H9 (cell line): ENCODE results near the gene GRM1. TPM values are rescaled to one million over a fixed set of nuclear protein-coding genes. Genes with fewer than 3 reads are reported as not detected.

ENCODE experiments used
- DNase-seq: peaks from one replicate; pipeline ENCODE4 v3.0.0-alpha.2; 2017
- H2AFZ ChIP-seq: one replicate; pipeline ENCODE4 v1.6.1; 2013; ENCODE audit warnings: mild to moderate bottlenecking, low read length, control low read depth, moderate library complexity
- H2AK5ac ChIP-seq: 2 replicates; pipeline ENCODE4 v1.6.1; 2013; ENCODE audit warnings: low read length, control low read depth, mixed read lengths; ENCODE audit not compliant: insufficient read length
- H2BK120ac ChIP-seq: one replicate; pipeline ENCODE4 v1.6.1; 2013; ENCODE audit warnings: low read depth, mild to moderate bottlenecking, low read length, control low read depth, inconsistent platforms; ENCODE audit not compliant: poor library complexity, severe bottlenecking
- H2BK12ac ChIP-seq: 2 replicates; pipeline ENCODE4 v1.6.1; 2013; ENCODE audit warnings: low read length, control low read depth, mixed read lengths, low read depth; ENCODE audit not compliant: insufficient read length
- H2BK15ac ChIP-seq: 2 replicates; pipeline ENCODE4 v1.6.1; 2013; ENCODE audit warnings: low read depth, low read length, control low read depth
- H2BK20ac ChIP-seq: one replicate; pipeline ENCODE4 v1.6.1; 2013; ENCODE audit warnings: low read depth, mild to moderate bottlenecking, low read length, control low read depth, inconsistent platforms; ENCODE audit not compliant: poor library complexity, severe bottlenecking
- H2BK5ac ChIP-seq: 2 replicates; pipeline ENCODE4 v1.6.1; 2013; ENCODE audit warnings: low read length, control low read depth, mixed read lengths; ENCODE audit not compliant: insufficient read length
- H3K14ac ChIP-seq: 2 replicates; pipeline ENCODE4 v1.6.1; 2013; ENCODE audit warnings: low read length, control low read depth; ENCODE audit not compliant: insufficient read depth
- H3K18ac ChIP-seq: 2 replicates; pipeline ENCODE4 v1.6.1; 2013; ENCODE audit warnings: low read depth, mild to moderate bottlenecking, mixed read lengths, low read length, control low read depth; ENCODE audit not compliant: insufficient read length
- H3K23ac ChIP-seq: 2 replicates; pipeline ENCODE4 v1.6.1; 2013; ENCODE audit warnings: low read length, control low read depth, mixed read lengths, low read depth; ENCODE audit not compliant: insufficient read length
- H3K23me2 ChIP-seq: 2 replicates; pipeline ENCODE4 v1.6.1; 2013; ENCODE audit warnings: low read depth, mild to moderate bottlenecking, mixed read lengths, low read length, control low read depth; ENCODE audit not compliant: insufficient read length, poor library complexity, severe bottlenecking
- H3K27ac ChIP-seq: 2 replicates; pipeline ENCODE4 v1.5.1; 2013; ENCODE audit warnings: low read length, control low read depth, mixed read lengths, low read depth; ENCODE audit not compliant: insufficient read length
- H3K27me3 ChIP-seq: 2 replicates; pipeline ENCODE4 v1.6.1; 2013; ENCODE audit warnings: low read length, control low read depth, inconsistent platforms; ENCODE audit not compliant: insufficient read depth
- H3K4ac ChIP-seq: 2 replicates; pipeline ENCODE4 v1.6.1; 2013; ENCODE audit warnings: low read depth, mild to moderate bottlenecking, control low read depth, inconsistent platforms, low read length, moderate library complexity
- H3K4me1 ChIP-seq: 2 replicates; pipeline ENCODE4 v1.6.1; 2013; ENCODE audit warnings: low read length, control low read depth, inconsistent platforms; ENCODE audit not compliant: insufficient read depth
- H3K4me2 ChIP-seq: 2 replicates; pipeline ENCODE4 v1.6.1; 2013; ENCODE audit warnings: low read length, control low read depth, mixed read lengths; ENCODE audit not compliant: insufficient read length, insufficient read depth
- H3K56ac ChIP-seq: 2 replicates; pipeline ENCODE4 v1.6.1; 2013; ENCODE audit warnings: low read depth, mild to moderate bottlenecking, mixed read lengths, low read length, control low read depth; ENCODE audit not compliant: insufficient read length
- H3K79me1 ChIP-seq: 2 replicates; pipeline ENCODE4 v1.6.1; 2013; ENCODE audit warnings: low read depth, mild to moderate bottlenecking, moderate library complexity, low read length, control low read depth, inconsistent platforms; ENCODE audit not compliant: insufficient read depth, poor library complexity, severe bottlenecking
- H3K79me2 ChIP-seq: 2 replicates; pipeline ENCODE4 v1.6.1; 2013; ENCODE audit warnings: low read length, control low read depth, inconsistent platforms; ENCODE audit not compliant: insufficient read depth
- H3K9ac ChIP-seq: 2 replicates; pipeline ENCODE4 v1.6.1; 2013; ENCODE audit warnings: low read length, control low read depth, mixed read lengths; ENCODE audit not compliant: insufficient read length; ENCODE audit errors: extremely low read depth
- H3K9me3 ChIP-seq: one replicate; pipeline ENCODE4 v1.6.1; 2013; ENCODE audit warnings: low read depth, low read length, inconsistent platforms; ENCODE audit not compliant: control insufficient read depth
- H3T11ph ChIP-seq: one replicate; pipeline ENCODE4 v1.6.1; 2013; ENCODE audit warnings: mild to moderate bottlenecking, low read length, control low read depth, inconsistent platforms
- H4K20me1 ChIP-seq: one replicate; pipeline ENCODE4 v1.6.1; 2013; ENCODE audit not compliant: control insufficient read depth, insufficient read length, insufficient read depth
- H4K5ac ChIP-seq: 2 replicates; pipeline ENCODE4 v1.6.1; 2013; ENCODE audit warnings: low read depth, mild to moderate bottlenecking, mixed read lengths, low read length, control low read depth; ENCODE audit not compliant: insufficient read length
- H4K8ac ChIP-seq: replicated peaks from 2 replicates; pipeline ENCODE4 v1.6.1; 2013; ENCODE audit warnings: low read length, control low read depth, mixed read lengths, low read depth; ENCODE audit not compliant: insufficient read length
- H4K91ac ChIP-seq: 2 replicates; pipeline ENCODE4 v1.6.1; 2013; ENCODE audit warnings: low read depth, mild to moderate bottlenecking, moderate library complexity, mixed read lengths, low read length, control low read depth; ENCODE audit not compliant: insufficient read length
- H3K27ac Mint-ChIP-seq, 3 experiments: 2 replicates in 2 of 3; 3 replicates in 1 of 3; pipeline ENCODE4 v1.8.0; 2020 to 2021; ENCODE audit warnings: mixed read lengths in 3 of 3, mild to moderate bottlenecking in 1 of 3, moderate library complexity in 1 of 3
- H3K27me3 Mint-ChIP-seq: 2 replicates; pipeline ENCODE4 v1.8.0; 2021; ENCODE audit warnings: low read depth, mild to moderate bottlenecking, moderate library complexity, mixed read lengths
- H3K36me3 Mint-ChIP-seq, 3 experiments: 2 replicates in 2 of 3; 3 replicates in 1 of 3; pipeline ENCODE4 v1.8.0; 2020 to 2021; ENCODE audit warnings: low read depth in 3 of 3, mixed read lengths in 3 of 3; ENCODE audit not compliant: insufficient read depth in 1 of 3
- H3K4me1 Mint-ChIP-seq, 2 experiments: 2 replicates each; pipeline ENCODE4 v1.8.0; 2020; ENCODE audit warnings: mixed read lengths in 2 of 2
- H3K4me3 Mint-ChIP-seq, 2 experiments: 2 replicates in 1 of 2; 3 replicates in 1 of 2; pipeline ENCODE4 v1.8.0; 2020 to 2021; ENCODE audit warnings: mild to moderate bottlenecking in 2 of 2, mixed read lengths in 2 of 2, moderate library complexity in 1 of 2
- H3K9me3 Mint-ChIP-seq, 2 experiments: 2 replicates in 1 of 2; 3 replicates in 1 of 2; pipeline ENCODE4 v1.8.0; 2020; ENCODE audit warnings: mild to moderate bottlenecking in 2 of 2, mixed read lengths in 2 of 2, moderate library complexity in 1 of 2
- WGBS: extraction: QIAGEN DNeasy Blood & Tissue Kit; methylation state at CpG from one replicate; pipeline ENCODE4 v1.1.7; 2013; ENCODE audit warnings: missing lambda C conversion rate, low lambda C conversion rate, mixed read lengths; ENCODE audit not compliant: insufficient read length; ENCODE audit errors: extremely low coverage; 5-methylcytosine and 5-hydroxymethylcytosine counted together
- total RNA-seq: library from RNA; stranded (reverse); gene quantifications from 2 replicates; pipeline ENCODE4 v1.2.1, GENCODE V29; 2021
- TF ChIP-seq, protein P1 (sequence below): fragments of 200-600 bp; sonication (generic); conservative IDR thresholded peaks from 3 replicates; pipeline ENCODE4 v1.8.0; 2021; ENCODE audit warnings: antibody characterized with exemption, mild to moderate bottlenecking

Gene GRM1
- total RNA-seq, 1 experiment from 2014 or later: 0.39 TPM

DNA sequence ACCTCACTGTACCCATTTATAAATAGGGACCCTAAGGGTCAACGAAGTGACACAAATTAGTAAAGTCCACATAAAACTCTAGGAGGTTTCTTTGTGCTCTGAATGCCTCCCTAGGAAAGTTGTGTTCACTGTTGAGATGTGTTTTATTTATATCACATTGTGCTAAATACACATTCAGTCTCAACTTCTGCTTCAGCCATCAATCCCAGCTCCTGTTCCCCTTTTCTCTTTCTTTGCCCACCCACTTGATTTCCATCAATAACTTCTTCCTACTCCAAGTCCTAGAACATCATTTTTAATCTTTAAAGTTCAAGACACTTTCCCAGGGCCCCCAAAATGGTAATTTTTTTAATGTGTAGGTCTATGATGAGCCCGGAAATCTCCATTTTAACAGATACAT is 306.5 kb downstream of the GRM1 start:
- H3K9me3 Mint-ChIP-seq: peaks cover 0 to 10% of the 10 kb centered on the region in 2 experiments; a peak in 3 of 5 replicates
- Histone ChIP-seq H3T11ph (no peak overlapping the region), H2AFZ (no peak overlapping the region), H2AK5ac (no peak overlapping the region), H2BK120ac (no peak overlapping the region), H3K23me2 (no peaks in the 10 kb centered on the region), H3K9me3 (no peaks in the 10 kb centered on the region), H3K79me2 (no peaks in the 10 kb centered on the region), H2BK5ac (no peak overlapping the region), H3K18ac (no peak overlapping the region), H3K4ac (no peak overlapping the region), H3K23ac (no peak overlapping the region), H2BK15ac (no peak overlapping the region), H3K9ac (no peak overlapping the region), H3K56ac (no peak overlapping the region), H4K20me1 (no peaks in the 10 kb centered on the region), H2BK12ac (no peak overlapping the region), H4K5ac (no peak overlapping the region), H4K91ac (no peak overlapping the region), H3K4me2 (no peak overlapping the region), H3K4me1 (0 out of 2 replicates have a peak, but pooled peaks cover 2% of the 10 kb centered on the region), H3K79me1 (no peaks in the 10 kb centered on the region), H3K14ac (no peak overlapping the region), H4K8ac (no peak overlapping the region), H3K27me3 (no peaks in the 10 kb centered on the region), H3K27ac (no peak overlapping the region), H2BK20ac (no peak overlapping the region)
- no CpG with 5 or more reads among the region's 2 CpGs for WGBS
- peaks cover 0 to 3% of the 10 kb centered on the region in 2 experiments; a peak in 2 of 4 replicates for H3K4me1 Mint-ChIP-seq
- H3K27ac Mint-ChIP-seq: no peak overlapping the region
- H3K27me3 Mint-ChIP-seq: no peaks in the 10 kb centered on the region
- H3K36me3 Mint-ChIP-seq: no peaks in the 10 kb centered on the region
- TF ChIP-seq, protein P1, sequence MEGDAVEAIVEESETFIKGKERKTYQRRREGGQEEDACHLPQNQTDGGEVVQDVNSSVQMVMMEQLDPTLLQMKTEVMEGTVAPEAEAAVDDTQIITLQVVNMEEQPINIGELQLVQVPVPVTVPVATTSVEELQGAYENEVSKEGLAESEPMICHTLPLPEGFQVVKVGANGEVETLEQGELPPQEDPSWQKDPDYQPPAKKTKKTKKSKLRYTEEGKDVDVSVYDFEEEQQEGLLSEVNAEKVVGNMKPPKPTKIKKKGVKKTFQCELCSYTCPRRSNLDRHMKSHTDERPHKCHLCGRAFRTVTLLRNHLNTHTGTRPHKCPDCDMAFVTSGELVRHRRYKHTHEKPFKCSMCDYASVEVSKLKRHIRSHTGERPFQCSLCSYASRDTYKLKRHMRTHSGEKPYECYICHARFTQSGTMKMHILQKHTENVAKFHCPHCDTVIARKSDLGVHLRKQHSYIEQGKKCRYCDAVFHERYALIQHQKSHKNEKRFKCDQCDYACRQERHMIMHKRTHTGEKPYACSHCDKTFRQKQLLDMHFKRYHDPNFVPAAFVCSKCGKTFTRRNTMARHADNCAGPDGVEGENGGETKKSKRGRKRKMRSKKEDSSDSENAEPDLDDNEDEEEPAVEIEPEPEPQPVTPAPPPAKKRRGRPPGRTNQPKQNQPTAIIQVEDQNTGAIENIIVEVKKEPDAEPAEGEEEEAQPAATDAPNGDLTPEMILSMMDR: no peak
- no peak for DNase-seq
- H3K4me3 Mint-ChIP-seq: no peak overlapping the region
